LNCAP (cell line): ENCODE results near the gene ZNF787.

ENCODE experiments used
- TF ChIP-seq, protein P1 (sequence below): fragments of 450-650 bp; IDR thresholded peaks from 2 replicates; pipeline ENCODE4 v1.5.1; 2017; ENCODE audit warnings: mild to moderate bottlenecking

The ZNF787 gene

DNA sequence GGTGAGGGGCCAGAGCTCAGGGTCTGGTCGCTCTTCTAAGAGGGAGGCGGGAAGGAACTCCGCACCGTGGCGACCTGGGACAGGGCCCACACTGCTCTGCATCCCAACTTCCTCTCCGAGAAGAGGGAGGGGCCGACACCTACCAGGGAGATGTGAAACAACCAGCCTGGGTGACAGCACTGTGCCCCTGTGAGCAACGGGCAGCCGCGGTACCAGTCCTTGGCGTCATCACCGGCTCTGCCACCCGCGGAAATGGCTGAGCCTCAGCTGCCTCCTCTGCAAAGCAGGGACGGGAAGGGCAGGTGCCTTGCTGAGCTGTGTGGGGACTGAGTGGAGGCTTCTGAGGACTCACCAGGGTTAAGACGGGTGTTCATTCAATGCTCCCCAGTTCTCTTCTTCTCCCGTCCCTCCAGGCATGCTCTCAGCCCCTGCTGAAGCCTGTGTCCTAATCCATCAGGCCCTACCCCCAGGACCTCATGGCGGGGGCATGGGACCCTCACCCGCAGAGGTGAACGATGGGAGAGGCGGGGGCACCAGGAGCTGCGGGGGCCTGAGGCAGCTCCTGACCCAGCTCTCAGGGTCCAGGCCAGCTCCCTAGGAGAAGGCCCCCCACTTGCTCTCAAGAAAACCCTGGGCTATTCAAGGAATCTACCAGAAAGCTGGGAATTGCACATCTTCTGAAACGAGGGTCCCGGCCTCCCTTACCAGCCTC lies 9.3 kb downstream of the ZNF787 start:
- TF ChIP-seq, protein P1, sequence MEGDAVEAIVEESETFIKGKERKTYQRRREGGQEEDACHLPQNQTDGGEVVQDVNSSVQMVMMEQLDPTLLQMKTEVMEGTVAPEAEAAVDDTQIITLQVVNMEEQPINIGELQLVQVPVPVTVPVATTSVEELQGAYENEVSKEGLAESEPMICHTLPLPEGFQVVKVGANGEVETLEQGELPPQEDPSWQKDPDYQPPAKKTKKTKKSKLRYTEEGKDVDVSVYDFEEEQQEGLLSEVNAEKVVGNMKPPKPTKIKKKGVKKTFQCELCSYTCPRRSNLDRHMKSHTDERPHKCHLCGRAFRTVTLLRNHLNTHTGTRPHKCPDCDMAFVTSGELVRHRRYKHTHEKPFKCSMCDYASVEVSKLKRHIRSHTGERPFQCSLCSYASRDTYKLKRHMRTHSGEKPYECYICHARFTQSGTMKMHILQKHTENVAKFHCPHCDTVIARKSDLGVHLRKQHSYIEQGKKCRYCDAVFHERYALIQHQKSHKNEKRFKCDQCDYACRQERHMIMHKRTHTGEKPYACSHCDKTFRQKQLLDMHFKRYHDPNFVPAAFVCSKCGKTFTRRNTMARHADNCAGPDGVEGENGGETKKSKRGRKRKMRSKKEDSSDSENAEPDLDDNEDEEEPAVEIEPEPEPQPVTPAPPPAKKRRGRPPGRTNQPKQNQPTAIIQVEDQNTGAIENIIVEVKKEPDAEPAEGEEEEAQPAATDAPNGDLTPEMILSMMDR = no peak

DNA sequence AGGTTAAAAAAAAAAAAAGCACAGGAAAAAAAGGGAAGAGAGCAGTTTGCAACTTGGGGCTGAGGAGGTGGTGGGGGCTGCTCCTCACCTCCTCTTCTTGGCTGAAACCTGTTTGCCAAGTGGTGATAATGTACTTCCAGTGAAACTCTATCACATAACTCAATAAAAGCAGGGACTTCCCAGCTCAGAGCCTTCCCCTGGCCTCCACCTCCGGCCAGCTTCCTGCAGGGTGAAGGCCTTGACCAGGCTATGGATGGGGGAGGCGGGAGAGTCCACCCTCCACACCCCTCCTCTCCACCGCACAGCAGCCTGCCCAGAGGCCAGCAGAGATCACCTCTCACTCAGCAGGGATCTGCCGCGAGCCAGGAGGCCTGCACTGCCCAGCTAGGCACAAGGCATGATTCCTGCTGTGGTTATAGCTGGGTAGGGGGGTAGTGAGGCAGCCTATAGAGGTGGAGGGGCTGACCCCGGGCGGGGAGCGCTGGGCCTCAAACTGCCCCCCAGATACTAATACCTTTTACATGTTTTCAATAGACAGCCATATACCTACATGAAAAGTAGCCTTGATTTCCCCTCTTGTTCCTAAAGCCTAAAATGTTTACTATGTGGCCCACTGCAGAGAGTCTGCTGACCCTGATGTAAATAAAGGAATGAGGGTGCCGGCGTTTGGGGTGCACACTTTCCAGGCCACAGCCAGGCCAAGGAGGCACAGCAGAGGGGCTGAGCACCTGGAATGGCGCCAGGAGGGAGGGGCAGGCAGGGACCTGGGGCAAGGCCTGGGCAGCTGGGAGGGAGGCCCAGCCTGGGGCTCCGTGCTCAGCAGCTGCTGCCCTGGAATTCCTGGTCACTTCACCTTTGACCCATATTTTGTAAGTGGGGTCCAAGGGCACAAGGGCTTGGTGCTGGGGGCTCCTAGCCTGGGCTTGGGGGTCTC lies 10.3 kb downstream of the ZNF787 start:
- TF ChIP-seq, protein P1 = no peak

DNA sequence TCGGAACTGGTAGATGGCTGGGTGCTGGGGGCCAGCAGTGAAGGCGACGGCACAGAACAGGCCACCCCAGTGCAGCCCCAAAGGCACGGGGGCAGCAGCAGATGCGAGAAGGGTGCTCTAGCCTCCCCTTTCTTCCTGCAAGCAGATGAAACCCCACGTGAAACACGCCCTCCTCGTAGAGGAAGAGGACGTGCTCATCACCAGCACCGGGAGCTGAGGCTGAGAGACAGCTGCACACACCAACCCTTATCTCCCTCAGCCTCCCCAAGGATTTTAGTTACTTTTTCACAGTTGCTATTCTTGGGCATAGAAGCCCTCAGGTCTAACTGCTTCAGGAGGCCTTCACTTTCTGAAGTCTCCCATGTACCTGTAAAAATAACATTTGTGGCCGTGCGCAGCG lies 11.9 kb downstream of the ZNF787 start:
- TF ChIP-seq, protein P1 = no peak

DNA sequence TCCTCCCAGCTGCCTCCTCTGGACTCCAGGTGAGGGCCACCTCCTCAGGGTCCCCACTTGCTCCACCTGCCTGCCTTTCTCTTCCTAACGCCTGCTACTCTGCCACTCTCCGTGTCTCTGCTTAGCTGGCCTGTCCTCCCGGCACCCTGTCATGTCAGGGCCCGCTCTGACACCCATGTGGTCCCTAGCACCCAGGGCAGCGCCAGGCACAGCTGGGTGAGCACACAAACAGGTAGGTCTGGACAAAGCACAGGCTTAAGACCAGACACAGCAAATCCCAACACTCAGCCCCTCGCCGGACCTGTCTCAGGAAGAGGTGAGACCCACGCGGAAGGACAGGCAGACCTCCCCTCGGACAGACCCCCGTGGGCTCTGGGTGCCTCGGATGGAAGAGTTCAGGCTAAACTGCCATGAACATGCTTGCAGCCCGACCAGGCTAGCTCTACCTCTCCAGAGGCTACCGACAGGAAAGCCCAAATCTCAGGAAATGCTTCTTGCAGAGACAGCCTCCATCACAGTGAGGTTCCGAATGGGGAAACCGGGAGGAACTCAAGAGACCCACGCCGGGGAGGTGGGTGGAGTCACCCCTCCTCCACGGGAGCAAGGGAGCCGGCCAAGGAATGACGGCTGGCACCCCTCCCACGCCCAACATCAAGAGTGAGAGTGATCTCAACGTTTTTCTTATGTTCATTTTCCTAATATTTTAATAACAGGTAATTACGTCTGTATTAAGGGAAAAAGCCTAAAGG lies 12.5 kb downstream of the ZNF787 start:
- TF ChIP-seq, protein P1 = no peak

DNA sequence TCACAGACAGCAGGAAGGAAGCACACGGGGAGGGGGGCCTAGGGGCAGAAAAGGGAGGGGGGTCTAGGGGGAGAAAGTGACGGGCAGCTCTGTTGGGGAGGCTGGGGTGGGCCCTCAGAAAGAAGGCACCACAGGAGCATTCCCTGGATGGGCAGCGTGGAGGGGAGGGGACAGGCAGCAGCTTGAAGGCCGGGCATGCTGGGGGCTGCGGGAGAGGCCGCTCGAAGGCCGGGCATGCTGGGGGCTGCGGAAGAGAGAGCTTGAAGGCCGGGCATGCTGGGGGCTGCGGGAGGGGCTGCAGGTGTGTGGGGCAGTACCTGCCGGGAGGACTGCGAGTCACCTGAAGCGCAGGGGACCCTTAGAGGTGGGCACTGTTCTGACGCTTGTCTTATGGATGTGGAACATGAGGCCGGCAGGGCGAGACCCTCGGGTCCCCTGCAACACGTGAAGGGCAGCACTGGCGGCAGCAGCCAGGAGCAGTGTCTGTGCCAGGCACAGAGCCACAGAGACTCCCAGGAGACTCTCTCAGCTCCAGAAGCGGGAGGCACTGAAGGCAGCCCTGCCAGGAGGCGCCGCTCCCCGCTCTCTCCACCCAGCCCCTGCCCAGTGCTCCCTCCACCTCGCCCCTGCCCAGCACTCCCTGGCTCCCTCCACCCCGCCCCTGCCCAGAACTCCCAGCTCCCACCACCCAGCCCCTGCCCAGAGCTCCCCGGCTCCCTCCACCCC lies 13.3 kb downstream of the ZNF787 start:
- TF ChIP-seq, protein P1 = no peak

DNA sequence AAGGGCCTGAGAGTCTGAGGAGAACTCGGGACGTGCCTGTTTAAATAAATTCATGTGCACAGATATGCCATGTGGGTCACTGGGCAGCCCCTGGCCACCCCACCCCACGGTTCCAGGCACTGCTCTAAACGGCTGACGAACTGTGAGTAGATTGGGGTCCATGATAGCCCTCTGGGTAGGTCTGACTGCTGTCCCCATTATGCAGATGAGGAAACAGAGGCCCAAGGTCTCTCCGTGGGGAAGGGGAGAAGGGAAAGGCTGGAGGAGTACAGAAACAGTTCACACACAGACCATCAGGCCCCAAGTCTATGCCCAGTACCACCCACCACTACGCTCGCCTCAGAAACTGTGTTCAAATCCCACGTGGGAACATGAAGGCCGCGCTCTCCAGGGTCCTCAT lies 14.1 kb downstream of the ZNF787 start:
- TF ChIP-seq, protein P1 = no peak

DNA sequence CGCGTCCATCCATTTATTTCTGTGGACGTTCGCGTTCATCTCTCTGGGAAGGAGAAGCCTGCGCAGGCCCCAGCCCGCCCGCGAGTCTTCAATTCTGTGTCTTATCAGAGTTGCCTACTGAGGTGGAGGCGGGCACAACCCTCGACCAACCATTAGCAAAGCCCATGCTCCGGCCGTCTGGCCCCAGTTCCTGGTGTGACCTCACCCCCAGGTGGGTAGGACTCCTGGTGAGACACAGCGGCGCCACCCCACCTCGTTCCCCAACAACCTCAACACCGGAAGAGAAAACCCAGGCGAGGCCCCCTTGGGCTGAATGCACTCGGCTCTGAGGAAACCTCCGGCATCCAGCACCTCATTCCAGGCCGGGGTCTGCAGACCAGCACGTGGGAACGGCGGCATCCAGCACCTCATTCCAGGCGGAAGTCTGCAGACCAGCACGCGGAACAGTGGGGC lies 14.7 kb downstream of the ZNF787 start:
- TF ChIP-seq, protein P1 = no peak
